WI38 (cell line): ENCODE measurements around the gene ANP32E.

Experiments
- H3K4me3 ChIP-seq: 2 replicates; pipeline ENCODE4 v1.5.1; 2011; ENCODE audit warnings: low read depth, mild to moderate bottlenecking, control low read depth, low read length
- TF ChIP-seq, protein P1 (sequence below): IDR thresholded peaks from 2 replicates; pipeline ENCODE4 v1.5.1; 2012; ENCODE audit warnings: low read depth, mild to moderate bottlenecking, control low read depth, low read length

The ANP32E gene

GRCh38 chr1:150185481-150185880, 50.4 kb downstream of the ANP32E start:
- H3K4me3 ChIP-seq: no peak overlapping the region
- TF ChIP-seq, protein P1, sequence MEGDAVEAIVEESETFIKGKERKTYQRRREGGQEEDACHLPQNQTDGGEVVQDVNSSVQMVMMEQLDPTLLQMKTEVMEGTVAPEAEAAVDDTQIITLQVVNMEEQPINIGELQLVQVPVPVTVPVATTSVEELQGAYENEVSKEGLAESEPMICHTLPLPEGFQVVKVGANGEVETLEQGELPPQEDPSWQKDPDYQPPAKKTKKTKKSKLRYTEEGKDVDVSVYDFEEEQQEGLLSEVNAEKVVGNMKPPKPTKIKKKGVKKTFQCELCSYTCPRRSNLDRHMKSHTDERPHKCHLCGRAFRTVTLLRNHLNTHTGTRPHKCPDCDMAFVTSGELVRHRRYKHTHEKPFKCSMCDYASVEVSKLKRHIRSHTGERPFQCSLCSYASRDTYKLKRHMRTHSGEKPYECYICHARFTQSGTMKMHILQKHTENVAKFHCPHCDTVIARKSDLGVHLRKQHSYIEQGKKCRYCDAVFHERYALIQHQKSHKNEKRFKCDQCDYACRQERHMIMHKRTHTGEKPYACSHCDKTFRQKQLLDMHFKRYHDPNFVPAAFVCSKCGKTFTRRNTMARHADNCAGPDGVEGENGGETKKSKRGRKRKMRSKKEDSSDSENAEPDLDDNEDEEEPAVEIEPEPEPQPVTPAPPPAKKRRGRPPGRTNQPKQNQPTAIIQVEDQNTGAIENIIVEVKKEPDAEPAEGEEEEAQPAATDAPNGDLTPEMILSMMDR: no peak

- no peak overlapping the region for H3K4me3 ChIP-seq
- TF ChIP-seq, protein P1: no peak
These were observed 52.9 kb downstream of the ANP32E start for GRCh38 chr1:150183061-150183460.

- TF ChIP-seq, protein P1: no peak
- H3K4me3 ChIP-seq: no peak overlapping the region
These were observed 53.7 kb downstream of the ANP32E start for GRCh38 chr1:150182247-150182646.

DNA sequence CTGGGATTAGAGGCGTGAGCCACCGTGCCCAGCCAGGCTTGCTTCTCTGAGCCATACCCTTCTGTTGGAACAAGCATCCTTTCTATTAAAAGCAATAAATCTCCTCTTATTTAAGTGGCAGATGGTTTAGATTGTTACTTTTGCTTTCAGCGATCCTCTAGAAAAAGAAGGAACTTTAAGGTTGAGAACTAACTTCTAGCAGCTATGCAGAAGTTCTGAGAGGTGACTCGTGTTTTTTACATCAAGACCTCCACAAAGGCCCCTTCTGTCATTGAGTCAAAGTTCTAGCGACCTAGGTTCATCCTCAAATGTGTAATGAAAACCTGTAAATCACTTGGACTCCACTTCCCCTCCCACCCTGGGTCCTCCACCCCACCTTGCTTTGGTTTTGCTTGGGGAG, 55.4 kb downstream of the ANP32E start:
- TF ChIP-seq, protein P1: no peak
- no peak overlapping the region for H3K4me3 ChIP-seq

DNA sequence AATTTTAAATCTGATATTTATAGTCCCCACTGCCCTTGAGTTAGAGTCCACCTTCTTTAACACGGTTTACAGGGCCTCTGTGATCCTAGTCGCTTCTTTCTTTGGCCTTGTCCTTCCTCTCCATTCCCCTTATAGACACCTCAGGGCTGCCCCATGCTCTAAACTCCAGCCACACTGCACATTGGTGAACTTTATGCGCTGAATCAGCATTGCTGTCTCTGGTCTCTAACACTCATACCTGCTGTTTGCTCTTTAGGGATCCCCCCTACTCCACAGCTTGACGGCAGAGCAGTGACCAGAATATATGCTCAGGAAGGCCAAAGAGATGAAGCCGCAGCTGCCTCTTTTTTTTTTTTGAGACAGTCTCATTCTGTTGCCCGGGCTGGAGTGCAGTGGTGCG, 56.0 kb downstream of the ANP32E start:
- TF ChIP-seq, protein P1: no peak
- H3K4me3 ChIP-seq: no peak overlapping the region

GRCh38 chr1:150178548-150178947, 57.4 kb downstream of the ANP32E start:
- TF ChIP-seq, protein P1: no peak

DNA sequence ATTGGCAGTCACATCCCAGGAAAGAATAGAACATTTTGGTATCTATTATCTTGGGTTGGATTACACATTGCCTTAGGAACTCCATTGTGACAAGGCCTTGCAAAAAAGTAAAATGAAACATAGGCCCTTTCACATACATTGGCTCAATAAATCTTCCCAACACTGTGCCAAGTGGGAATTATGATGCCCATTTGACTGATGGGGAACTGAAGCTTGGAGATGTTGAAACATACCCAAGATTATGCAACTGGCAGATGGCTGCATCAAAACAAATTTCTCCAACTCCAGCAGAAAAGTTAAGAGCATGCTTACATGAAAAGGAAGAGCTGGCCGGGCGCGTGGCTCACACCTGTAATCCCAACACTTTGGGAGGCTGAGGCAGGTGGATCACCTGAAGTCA, 59.3 kb downstream of the ANP32E start:
- H3K4me3 ChIP-seq: no peak overlapping the region
- TF ChIP-seq, protein P1: no peak

More at GRCh38 chr1:150178548-150178947, 57.4 kb downstream of the ANP32E start:
- H3K4me3 ChIP-seq: no peak overlapping the region
